Measurements from ENCODE around the gene FAM131A.

DNA sequence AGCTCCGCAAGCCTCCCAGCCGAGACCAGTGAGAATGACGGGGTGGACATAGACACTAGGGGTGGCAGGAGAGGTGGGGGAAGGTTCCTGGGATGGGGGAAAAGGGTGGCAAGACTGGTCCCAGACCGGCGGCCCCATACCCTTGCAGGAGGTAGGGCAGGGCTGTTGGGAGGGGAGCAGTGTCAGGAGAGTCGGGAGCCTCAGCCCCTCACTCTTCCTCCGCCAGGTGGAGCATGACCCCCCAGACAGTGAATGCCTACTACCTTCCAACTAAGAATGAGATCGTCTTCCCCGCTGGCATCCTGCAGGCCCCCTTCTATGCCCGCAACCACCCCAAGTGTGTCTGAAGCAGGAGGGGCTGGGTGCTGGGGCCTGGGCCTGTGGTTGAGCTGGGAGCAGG, 47.1 kb upstream of the FAM131A start:
- no peak for TF ChIP-seq EZH2 (IDR thresholded peaks at IDR 0.05; ENCODE audit: borderline replicate concordance)
- TF ChIP-seq, protein P1, sequence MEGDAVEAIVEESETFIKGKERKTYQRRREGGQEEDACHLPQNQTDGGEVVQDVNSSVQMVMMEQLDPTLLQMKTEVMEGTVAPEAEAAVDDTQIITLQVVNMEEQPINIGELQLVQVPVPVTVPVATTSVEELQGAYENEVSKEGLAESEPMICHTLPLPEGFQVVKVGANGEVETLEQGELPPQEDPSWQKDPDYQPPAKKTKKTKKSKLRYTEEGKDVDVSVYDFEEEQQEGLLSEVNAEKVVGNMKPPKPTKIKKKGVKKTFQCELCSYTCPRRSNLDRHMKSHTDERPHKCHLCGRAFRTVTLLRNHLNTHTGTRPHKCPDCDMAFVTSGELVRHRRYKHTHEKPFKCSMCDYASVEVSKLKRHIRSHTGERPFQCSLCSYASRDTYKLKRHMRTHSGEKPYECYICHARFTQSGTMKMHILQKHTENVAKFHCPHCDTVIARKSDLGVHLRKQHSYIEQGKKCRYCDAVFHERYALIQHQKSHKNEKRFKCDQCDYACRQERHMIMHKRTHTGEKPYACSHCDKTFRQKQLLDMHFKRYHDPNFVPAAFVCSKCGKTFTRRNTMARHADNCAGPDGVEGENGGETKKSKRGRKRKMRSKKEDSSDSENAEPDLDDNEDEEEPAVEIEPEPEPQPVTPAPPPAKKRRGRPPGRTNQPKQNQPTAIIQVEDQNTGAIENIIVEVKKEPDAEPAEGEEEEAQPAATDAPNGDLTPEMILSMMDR (IDR thresholded peaks at IDR 0.05; ENCODE audit: poor library complexity), result no peak

Measured in hepatocyte (in vitro differentiated cells).